ENCODE results near the gene NT5DC2. TPM values are rescaled to one million over a fixed set of nuclear protein-coding genes. Genes with fewer than 3 reads are reported as not detected.
A peak's percentile ranks its signal among the peaks of the same experiment; 100 is the strongest.

The NT5DC2 gene
- 10 to 100 TPM in 3 of 4 donors, 1 to 10 TPM in 1; 5.1 to 17.3 (median 14.7) TPM for total RNA-seq

DNA sequence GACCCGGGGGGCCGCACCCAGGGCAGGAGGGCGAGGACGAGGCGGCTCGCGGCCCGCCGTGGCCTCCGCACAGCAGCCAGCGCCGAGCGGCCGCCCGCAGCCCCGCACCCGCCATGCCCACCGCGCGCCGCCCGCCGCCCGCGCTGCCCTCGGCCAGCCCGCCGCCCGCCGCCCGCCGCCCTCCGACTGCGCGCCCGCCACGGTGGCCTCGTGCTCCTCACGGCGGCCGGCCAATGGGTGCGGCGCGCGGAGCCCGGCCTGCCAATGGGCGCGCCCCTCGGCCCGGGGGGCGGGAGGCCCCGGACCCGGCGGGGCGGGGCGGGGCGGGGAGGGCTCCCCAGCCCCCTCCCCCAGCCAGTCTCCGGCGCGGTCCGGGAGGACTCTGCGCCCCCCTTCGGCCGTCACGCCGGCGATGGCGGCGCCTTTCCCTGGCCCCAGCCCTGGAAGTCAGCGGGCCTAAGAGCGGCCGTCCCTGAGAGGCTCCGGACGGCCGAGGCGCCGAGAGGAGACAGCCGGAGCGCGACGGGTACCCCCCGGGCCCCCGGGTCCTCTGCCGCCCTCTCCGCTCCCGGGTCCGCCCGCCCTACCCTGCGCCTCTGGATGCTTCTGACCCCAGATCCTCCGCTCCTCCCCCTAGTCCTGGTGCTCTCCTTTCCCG, at the start of gene NT5DC2:
TSS of gene NT5DC2 (minus strand) at position 235 of the 658 bp plus-strand sequence. CDS start at position 115, 120 bp downstream.
- peak within 1 kb of the TSS; percentile 56 to 76 (median 73) for H3K4me3 ChIP-seq
- no peaks in the 10 kb centered on the region for H3K27me3 ChIP-seq
- no peaks in the 10 kb centered on the region for H3K36me3 ChIP-seq
- peak within 1 kb of the TSS; percentile 60 to 71 (median 64) for H3K27ac ChIP-seq
- no peaks in the 10 kb centered on the region for H3K9me3 ChIP-seq
- no peak for TF ChIP-seq POLR2A (IDR thresholded peaks at IDR 0.05)
- TF ChIP-seq, protein P1, sequence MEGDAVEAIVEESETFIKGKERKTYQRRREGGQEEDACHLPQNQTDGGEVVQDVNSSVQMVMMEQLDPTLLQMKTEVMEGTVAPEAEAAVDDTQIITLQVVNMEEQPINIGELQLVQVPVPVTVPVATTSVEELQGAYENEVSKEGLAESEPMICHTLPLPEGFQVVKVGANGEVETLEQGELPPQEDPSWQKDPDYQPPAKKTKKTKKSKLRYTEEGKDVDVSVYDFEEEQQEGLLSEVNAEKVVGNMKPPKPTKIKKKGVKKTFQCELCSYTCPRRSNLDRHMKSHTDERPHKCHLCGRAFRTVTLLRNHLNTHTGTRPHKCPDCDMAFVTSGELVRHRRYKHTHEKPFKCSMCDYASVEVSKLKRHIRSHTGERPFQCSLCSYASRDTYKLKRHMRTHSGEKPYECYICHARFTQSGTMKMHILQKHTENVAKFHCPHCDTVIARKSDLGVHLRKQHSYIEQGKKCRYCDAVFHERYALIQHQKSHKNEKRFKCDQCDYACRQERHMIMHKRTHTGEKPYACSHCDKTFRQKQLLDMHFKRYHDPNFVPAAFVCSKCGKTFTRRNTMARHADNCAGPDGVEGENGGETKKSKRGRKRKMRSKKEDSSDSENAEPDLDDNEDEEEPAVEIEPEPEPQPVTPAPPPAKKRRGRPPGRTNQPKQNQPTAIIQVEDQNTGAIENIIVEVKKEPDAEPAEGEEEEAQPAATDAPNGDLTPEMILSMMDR (IDR thresholded peaks at IDR 0.05), result no peak
- DNase-seq, result peak; percentile 70 to 87 (median 72)
- peaks cover 4 to 37% (median 19%) of the 10 kb centered on the region in 4 donors for H3K4me1 ChIP-seq

DNA sequence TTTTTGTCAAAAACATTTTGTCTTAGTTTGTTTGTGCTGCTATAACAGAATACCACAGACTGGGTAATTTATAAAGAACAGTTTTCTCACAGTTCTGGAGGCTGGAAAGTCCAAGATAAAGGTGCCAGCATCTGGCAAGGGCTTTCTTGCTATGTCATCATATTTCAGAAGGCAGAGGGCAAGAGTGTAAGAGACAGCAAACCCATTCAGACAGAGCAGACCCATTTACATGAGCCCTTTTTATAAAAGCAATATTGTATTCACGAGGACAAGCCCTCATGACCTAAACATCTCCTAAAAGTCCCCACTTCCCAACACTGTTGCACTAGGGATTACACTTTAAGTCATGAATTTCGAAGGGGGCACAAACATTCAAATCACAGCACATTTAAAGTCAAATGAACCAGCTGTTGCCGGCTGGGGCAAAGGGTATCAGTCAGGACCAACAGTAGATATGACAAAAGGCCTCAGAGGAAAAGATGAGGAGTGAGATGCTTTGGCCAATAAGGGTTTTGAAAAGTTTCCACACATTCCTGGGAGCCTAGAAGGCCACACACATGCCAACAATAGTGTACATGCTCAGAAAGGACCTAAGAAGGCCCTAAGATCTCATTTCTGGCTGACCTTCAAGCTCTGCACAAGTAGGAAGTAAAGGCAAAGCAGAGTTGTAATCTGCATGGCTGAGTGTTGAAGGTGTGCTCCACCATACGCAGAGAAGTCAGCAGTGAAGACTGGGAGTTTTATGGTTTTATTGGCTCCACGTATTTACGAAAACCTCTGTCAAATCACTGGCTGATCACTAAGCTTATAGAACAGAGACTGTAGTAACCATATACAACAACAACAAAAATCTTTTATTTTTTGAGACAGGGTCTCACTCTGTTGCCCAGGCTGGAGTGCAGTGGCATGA, 40.7 kb upstream of the NT5DC2 start:
- peaks cover 0 to 79% (median 5%) of the 10 kb centered on the region in 3 donors for H3K36me3 ChIP-seq
- no peak for DNase-seq
- no peak overlapping the region for H3K27ac ChIP-seq

DNA sequence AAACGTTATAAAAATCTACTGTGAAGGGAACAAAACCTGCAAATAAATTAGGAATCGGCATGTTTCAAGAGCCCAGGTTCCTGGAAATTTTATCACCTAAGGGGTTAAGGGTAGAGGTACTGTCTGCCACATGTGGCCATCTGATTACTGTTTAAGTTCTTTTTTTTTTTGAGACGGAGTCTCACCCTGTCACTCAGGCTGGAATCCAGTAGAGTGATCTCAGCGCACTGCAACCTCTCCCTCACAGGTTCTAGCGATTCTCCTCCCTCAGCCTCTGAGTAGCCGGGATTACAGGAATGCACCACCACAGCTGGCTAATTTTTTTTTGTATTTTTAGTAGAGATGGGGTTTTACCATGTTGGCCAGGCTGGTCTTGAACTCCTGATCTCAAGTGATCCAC, 38.6 kb upstream of the NT5DC2 start:
- H3K36me3 ChIP-seq, result peaks cover 0 to 65% (median 0%) of the 10 kb centered on the region in 3 donors
- H3K4me1 ChIP-seq, result no peaks in the 10 kb centered on the region
- H3K9me3 ChIP-seq, result no peaks in the 10 kb centered on the region
- TF ChIP-seq, protein P1 (IDR thresholded peaks at IDR 0.05), result no peak
- no peak for TF ChIP-seq POLR2A (IDR thresholded peaks at IDR 0.05)
- H3K27ac ChIP-seq, result no peak overlapping the region
- no peak for DNase-seq
- no peak overlapping the region for H3K4me3 ChIP-seq
- no peaks in the 10 kb centered on the region for H3K27me3 ChIP-seq

More for the DNA sequence above, 40.7 kb upstream of the NT5DC2 start:
- TF ChIP-seq, protein P1 (IDR thresholded peaks at IDR 0.05), result no peak
- TF ChIP-seq POLR2A (IDR thresholded peaks at IDR 0.05), result no peak
- H3K9me3 ChIP-seq, result no peaks in the 10 kb centered on the region
- no peaks in the 10 kb centered on the region for H3K4me1 ChIP-seq
- H3K4me3 ChIP-seq, result no peak overlapping the region
- H3K27me3 ChIP-seq, result no peaks in the 10 kb centered on the region

DNA sequence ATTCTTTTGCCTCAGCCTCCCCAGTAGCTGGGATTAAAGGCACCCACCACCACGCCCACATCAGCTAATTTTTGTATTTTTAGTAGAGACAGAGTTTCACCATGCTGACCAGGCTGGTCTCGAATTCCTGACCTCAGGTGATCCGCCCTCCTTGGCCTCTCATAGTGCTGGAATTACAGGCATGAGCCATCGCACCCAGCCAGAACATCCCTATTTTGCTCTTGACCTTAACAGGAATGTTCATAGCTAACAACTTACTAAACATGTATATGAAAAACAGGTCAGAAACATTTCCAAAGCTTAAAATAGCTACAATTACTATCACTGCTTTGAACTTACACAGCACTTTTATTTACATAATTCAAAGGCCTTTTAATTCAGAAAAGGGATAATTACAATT, 36.4 kb upstream of the NT5DC2 start:
- TF ChIP-seq, protein P1 (IDR thresholded peaks at IDR 0.05), result no peak
- TF ChIP-seq POLR2A (IDR thresholded peaks at IDR 0.05), result no peak
- Histone ChIP-seq H3K27ac (no peak overlapping the region), H3K9me3 (no peaks in the 10 kb centered on the region), H3K27me3 (no peaks in the 10 kb centered on the region), H3K4me3 (no peak overlapping the region), H3K4me1 (no peaks in the 10 kb centered on the region), H3K36me3 (peaks cover 0 to 51% (median 0%) of the 10 kb centered on the region in 3 donors)
- DNase-seq, result no peak

DNA sequence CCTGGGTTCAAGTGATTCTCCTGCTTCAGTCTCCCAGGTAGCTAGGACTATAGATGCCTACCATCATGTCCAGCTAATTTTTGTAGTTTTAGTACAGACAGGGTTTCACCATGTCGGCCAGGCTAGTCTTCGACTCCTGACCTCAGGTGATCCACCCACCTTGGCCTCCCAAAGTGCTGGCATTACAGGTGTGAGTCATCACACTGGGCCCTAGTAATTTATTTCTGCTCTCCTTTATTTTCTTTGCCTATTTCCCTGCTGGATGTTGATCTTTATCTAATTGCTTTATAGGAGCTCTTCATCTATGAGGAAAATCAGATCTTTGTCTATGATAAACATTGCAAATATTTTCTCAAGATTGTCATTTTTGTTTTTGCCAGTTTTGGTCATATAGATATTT, 34.4 kb upstream of the NT5DC2 start:
- no peak overlapping the region for H3K4me3 ChIP-seq
- no peak for DNase-seq
- H3K27me3 ChIP-seq, result no peaks in the 10 kb centered on the region
- no peak for TF ChIP-seq POLR2A (IDR thresholded peaks at IDR 0.05)
- no peak overlapping the region for H3K27ac ChIP-seq
- no peaks in the 10 kb centered on the region for H3K9me3 ChIP-seq
- H3K36me3 ChIP-seq, result peaks cover 0 to 48% (median 0%) of the 10 kb centered on the region in 3 donors
- no peaks in the 10 kb centered on the region for H3K4me1 ChIP-seq

DNA sequence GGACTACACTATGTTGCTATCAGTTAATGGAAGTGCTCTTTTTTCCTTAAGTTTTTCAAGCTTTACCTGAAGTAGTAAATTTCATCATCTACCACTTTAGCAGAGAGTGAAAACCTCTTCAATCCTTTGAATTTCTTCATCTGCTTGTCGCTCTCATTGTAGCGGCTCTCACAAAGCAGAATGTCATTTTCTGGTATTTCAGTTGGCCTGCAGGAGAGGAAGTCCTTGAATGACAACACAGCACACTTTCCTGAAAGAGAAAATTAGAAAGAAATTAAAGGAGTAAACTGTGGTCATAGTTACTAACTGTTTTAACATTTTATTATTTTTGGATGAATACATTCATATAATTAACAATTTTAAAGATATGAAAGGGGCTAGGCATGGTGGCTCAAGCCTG, 30.3 kb upstream of the NT5DC2 start:
- Histone ChIP-seq H3K4me1 (no peaks in the 10 kb centered on the region), H3K9me3 (no peaks in the 10 kb centered on the region)
- TF ChIP-seq POLR2A (IDR thresholded peaks at IDR 0.05), result no peak
- TF ChIP-seq, protein P1 (IDR thresholded peaks at IDR 0.05), result no peak

More for the DNA sequence above, 30.3 kb upstream of the NT5DC2 start:
- DNase-seq, result no peak
- Histone ChIP-seq H3K27me3 (no peaks in the 10 kb centered on the region), H3K27ac (no peak overlapping the region), H3K4me3 (no peak overlapping the region), H3K36me3 (peaks cover 0 to 62% (median 0%) of the 10 kb centered on the region in 3 donors)
